Skeletal muscle tissue (tissue), 5 donors: Measurements from ENCODE around the gene PGM2L1. TPM values are rescaled to one million over a fixed set of nuclear protein-coding genes. Genes with fewer than 3 reads are reported as not detected.
A peak's percentile ranks its signal among the peaks of the same experiment; 100 is the strongest.

Experiments used
- H3K27ac ChIP-seq: one replicate; pipeline ENCODE4 v1.7.0; 2013; ENCODE audit warnings: mild to moderate bottlenecking, low read depth, low read length, inconsistent platforms
- H3K27me3 ChIP-seq, 3 donors: one replicate each; pipeline ENCODE4 v1.7.0; 2013; ENCODE audit warnings: low read length in 3 of 3; ENCODE audit not compliant: control insufficient read depth in 3 of 3, insufficient read depth in 3 of 3
- H3K36me3 ChIP-seq, 3 donors: one replicate each; pipeline ENCODE4 v1.7.0; 2013; ENCODE audit warnings: low read length in 3 of 3; ENCODE audit not compliant: control insufficient read depth in 3 of 3, insufficient read depth in 3 of 3
- H3K4me1 ChIP-seq, 3 donors: one replicate each; pipeline ENCODE4 v1.7.0; 2013; ENCODE audit warnings: low read length in 3 of 3, mild to moderate bottlenecking in 3 of 3; ENCODE audit not compliant: control insufficient read depth in 3 of 3, insufficient read depth in 3 of 3
- H3K4me3 ChIP-seq, 3 donors: one replicate each; pipeline ENCODE4 v1.7.0; 2013; ENCODE audit warnings: low read length in 3 of 3
- H3K9ac ChIP-seq, 3 donors: one replicate each; pipeline ENCODE4 v1.7.0; 2013; ENCODE audit warnings: low read length in 3 of 3, mild to moderate bottlenecking in 3 of 3, moderate library complexity in 2 of 3, low read depth in 1 of 3
- H3K9me3 ChIP-seq, 3 donors: one replicate each; pipeline ENCODE4 v1.7.0; 2013; ENCODE audit warnings: low read length in 3 of 3; ENCODE audit not compliant: control insufficient read depth in 3 of 3
- small RNA-seq: library from RNA; depleted of rRNA; stranded (forward); fragments of <200 nt; gene quantifications from one replicate; pipeline ENCODE3, GENCODE V24; 2014
- total RNA-seq: library from RNA; depleted of rRNA; stranded (reverse); fragments of >200 nt; gene quantifications from one replicate; pipeline ENCODE4 v1.2.3, GENCODE V29; 2014
- donor health status: Osteomylitis.

Gene PGM2L1
- total RNA-seq, 1 donor from 2014 or later, result 5.2 TPM

DNA sequence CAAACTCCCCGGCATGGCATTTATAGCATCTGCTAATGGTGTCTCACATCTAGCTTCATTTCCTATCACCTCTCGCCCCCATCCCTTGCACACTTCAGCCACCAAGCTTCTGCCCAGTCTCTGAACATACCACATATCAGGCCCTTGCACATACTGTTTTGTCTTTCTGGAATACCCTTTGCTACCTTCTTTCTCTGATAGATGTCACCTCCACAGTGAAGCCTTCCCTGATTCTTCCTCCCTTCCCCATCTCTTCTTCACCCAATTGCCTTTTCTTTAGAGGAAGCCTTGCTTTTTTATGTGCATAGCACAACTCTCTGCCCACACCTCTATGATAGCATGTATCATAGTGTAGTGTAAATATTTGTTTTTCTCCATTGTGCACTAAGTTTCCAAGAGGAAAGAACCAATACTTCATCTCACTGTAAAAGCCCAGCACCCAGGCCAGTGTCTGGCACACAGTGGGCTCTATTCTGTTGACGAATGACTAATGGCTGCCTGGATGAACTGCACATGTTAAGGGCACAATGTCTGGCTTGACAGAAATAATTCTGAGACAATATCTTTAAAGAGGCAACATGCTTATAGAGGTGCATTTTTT, 114.6 kb downstream of the PGM2L1 start:
- no peak overlapping the region for H3K4me3 ChIP-seq
- H3K9me3 ChIP-seq, result no peaks in the 10 kb centered on the region
- no peak overlapping the region for H3K9ac ChIP-seq
- no peak overlapping the region for H3K27ac ChIP-seq
- no peaks in the 10 kb centered on the region for H3K4me1 ChIP-seq
- no peaks in the 10 kb centered on the region for H3K36me3 ChIP-seq
- H3K27me3 ChIP-seq, result no peaks in the 10 kb centered on the region

DNA sequence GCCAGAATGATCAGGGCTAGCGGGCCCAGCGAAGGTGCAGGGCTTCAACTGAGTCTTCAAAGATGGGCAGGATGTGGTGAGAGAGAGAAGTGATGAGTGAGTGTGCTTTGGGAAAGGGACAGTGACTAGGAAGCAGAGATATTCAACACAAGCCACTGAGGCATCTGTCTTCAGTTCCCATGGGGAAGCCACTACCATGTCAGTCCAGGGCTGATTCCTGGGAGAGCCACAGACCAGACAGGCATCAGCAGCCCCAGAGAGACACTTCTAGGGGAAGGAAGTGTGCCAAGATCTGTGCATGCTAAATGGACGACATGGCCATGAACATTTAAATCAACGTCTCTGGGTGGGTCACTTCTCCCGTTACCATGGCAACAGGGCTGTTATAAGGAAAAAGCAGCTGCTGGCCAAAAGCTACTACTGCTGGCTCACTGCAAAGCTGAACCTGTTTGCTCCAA, 115.3 kb downstream of the PGM2L1 start:
- Histone ChIP-seq H3K27ac (no peak overlapping the region), H3K27me3 (no peaks in the 10 kb centered on the region), H3K9ac (no peak overlapping the region), H3K4me3 (no peak overlapping the region), H3K36me3 (no peaks in the 10 kb centered on the region), H3K9me3 (no peaks in the 10 kb centered on the region), H3K4me1 (no peaks in the 10 kb centered on the region)

DNA sequence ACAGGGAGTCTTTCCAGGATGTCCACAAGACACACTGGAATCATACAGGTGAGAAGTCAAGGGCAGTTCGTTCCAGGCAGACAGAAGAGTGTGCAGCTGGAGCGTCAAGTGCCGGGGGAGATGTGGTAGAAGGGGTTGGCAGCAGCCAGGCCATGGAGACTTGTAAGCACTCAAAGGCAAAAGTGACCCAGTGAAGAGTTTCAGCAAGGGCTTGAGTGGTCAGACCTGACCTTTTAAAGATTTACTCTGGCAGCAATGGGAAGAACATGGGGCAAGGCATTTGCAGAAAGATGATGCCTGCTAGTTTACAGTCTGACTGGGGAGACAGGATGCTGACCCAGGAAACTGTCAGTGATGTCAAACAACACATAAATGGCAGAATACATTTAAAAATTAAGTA, 115.8 kb downstream of the PGM2L1 start:
- H3K9ac ChIP-seq, result no peak overlapping the region
- no peak overlapping the region for H3K4me3 ChIP-seq
- H3K27me3 ChIP-seq, result no peaks in the 10 kb centered on the region
- no peaks in the 10 kb centered on the region for H3K36me3 ChIP-seq
- no peaks in the 10 kb centered on the region for H3K4me1 ChIP-seq
- H3K27ac ChIP-seq, result no peak overlapping the region
- H3K9me3 ChIP-seq, result no peaks in the 10 kb centered on the region

DNA sequence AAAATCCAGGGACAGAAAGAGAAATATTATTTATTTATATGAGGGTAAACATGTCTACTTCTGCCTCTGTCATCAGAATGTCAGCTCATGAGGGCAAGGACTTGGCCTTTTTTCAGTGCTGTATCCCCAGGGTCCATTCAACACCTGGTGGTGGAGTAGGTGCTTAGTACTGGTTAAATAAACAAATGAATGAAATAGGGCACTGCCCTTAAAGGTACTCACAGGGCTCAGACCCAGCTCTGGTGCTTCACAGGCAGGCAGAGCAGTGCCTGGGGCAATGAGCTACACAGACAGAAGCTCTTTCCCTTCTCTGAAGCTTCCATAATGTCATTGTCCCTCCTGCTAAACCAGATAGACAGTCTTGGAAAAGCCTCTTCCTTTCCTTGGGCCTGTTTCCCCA, 117.7 kb downstream of the PGM2L1 start:
- Histone ChIP-seq H3K27me3 (no peaks in the 10 kb centered on the region), H3K4me3 (no peak overlapping the region), H3K9ac (no peak overlapping the region), H3K36me3 (no peaks in the 10 kb centered on the region), H3K27ac (no peak overlapping the region), H3K9me3 (no peaks in the 10 kb centered on the region), H3K4me1 (no peaks in the 10 kb centered on the region)

Small RNAs within 50 kb of the gene (small RNA-seq; reads per million reads assigned to genes)
- gene MIR548AL, result 0.79 reads per million, percentile 74 among the genes with 10 or more reads in this experiment

Other genes with a start within 250 kb of the PGM2L1 start
- 13.6 TPM for gene C2CD3, start 227.4 kb downstream of the PGM2L1 start, total RNA-seq
- gene PPME1, start 227.1 kb downstream of the PGM2L1 start, total RNA-seq, result 18.3 TPM
- gene P4HA3, start 86.8 kb downstream of the PGM2L1 start, total RNA-seq, result 0.52 TPM
- gene KCNE3, start 69.1 kb upstream of the PGM2L1 start, total RNA-seq, result 4.7 TPM
- 2.6 TPM for gene LIPT2, start 95.3 kb upstream of the PGM2L1 start, total RNA-seq
- 11.0 TPM for gene POLD3, start 194.1 kb upstream of the PGM2L1 start, total RNA-seq